ENCODE measurements around the gene OR2M2. TPM values are rescaled to one million over a fixed set of nuclear protein-coding genes. Genes with fewer than 3 reads are reported as not detected.

Gene OR2M2
- total and polyA plus RNA-seq, 2 of the 8 experiments (the other 6 are each of a cell fraction or from before 2014, with no cell fraction given), result not detected

GRCh38 chr1:248187363-248187762, 12.7 kb downstream of the OR2M2 start:
- no peaks in the 10 kb centered on the region for H3K79me2 ChIP-seq (ENCODE audit: control insufficient read depth in 1 of 2, insufficient read depth in 2 of 2, low read length in 2 of 2)
- H3K27me3 ChIP-seq (replicated peaks in 1 of 4; ENCODE audit: control insufficient read depth in 3 of 4, extremely low read depth in 1 of 4, insufficient read depth in 3 of 4, low read length in 3 of 4), result no peaks in the 10 kb centered on the region
- no peak overlapping the region for H2BK12ac ChIP-seq (ENCODE audit: low read depth, low read length)
- H3K27ac ChIP-seq (ENCODE audit: low read depth, low read length), result no peak overlapping the region
- no peak overlapping the region for H3K23ac ChIP-seq (ENCODE audit: insufficient read length)
- no peaks in the 10 kb centered on the region for H4K20me1 ChIP-seq (replicated peaks in 1 of 2; ENCODE audit: control insufficient read depth in 1 of 2, insufficient read depth in 2 of 2, low read length in 2 of 2)
- no peak overlapping the region for H3K4ac ChIP-seq (replicated peaks; ENCODE audit: insufficient read length, low read depth, low read length)
- no peak for DNase-seq (ENCODE audit: low read depth in 1 of 2, low spot score in 2 of 2)
- H3K9me3 ChIP-seq (ENCODE audit: insufficient read depth in 2 of 2, low read depth in 1 of 2, low read length in 1 of 2), result peaks cover 51 to 60% of the 10 kb centered on the region in 2 experiments
- H3K14ac ChIP-seq (ENCODE audit: insufficient read length), result no peak overlapping the region
- no peak overlapping the region for H4K91ac ChIP-seq (replicated peaks; ENCODE audit: insufficient read length, low read length)
- TF ChIP-seq KDM1A (IDR thresholded peaks at IDR 0.05; ENCODE audit: borderline replicate concordance, low read length) (no peak), CHD2 (IDR thresholded peaks at IDR 0.05; ENCODE audit: low read length) (no peak), HDAC6 (IDR thresholded peaks at IDR 0.05; ENCODE audit: low read depth, low read length) (no peak), POU5F1 (IDR thresholded peaks at IDR 0.05; ENCODE audit: low read depth, low read length) (no peak), RXRA (IDR thresholded peaks at IDR 0.05; ENCODE audit: insufficient read depth, low read depth, low read length) (no peak)
- ChIA-PET POLR2A (ENCODE audit: partially characterized antibody) (no interaction called here), CTCF (ENCODE audit: partially characterized antibody) (no interaction called here)
- no peaks in the 10 kb centered on the region for H3K23me2 ChIP-seq (ENCODE audit: low read depth, low read length)
- no peak for FAIRE-seq
- no peak overlapping the region for H3K56ac ChIP-seq (replicated peaks; ENCODE audit: insufficient read length, low read depth, low read length)
- H4K8ac ChIP-seq (ENCODE audit: extremely low read depth, insufficient read depth, low read length), result no peak overlapping the region
- H2BK120ac ChIP-seq (replicated peaks; ENCODE audit: low read depth, low read length), result no peak overlapping the region
- no peaks in the 10 kb centered on the region for H3K36me3 ChIP-seq (ENCODE audit: control insufficient read depth in 2 of 4, insufficient read depth in 4 of 4, low read length in 3 of 4)
- 66% methylated on average over 3 of the region's 3 CpGs; no CpG with 5 or more reads in 1 of the 2 experiments for WGBS, 2 experiments (ENCODE audit: extremely low coverage in 1 of 2, insufficient coverage in 1 of 2, insufficient read length in 1 of 2, insufficient replicate concordance in 2 of 2, low coverage in 1 of 2, low lambda C conversion rate in 2 of 2, missing lambda C conversion rate in 1 of 2)
- H2BK20ac ChIP-seq (ENCODE audit: low read length), result no peak overlapping the region
- H3K9ac ChIP-seq (replicated peaks in 1 of 4; ENCODE audit: extremely low read depth in 1 of 4, low read depth in 3 of 4, low read length in 3 of 4), result no peak overlapping the region
- H3K79me1 ChIP-seq (ENCODE audit: low read depth, low read length), result no peaks in the 10 kb centered on the region
- no peak overlapping the region for H4K5ac ChIP-seq (ENCODE audit: insufficient read length, low read depth, low read length)
- H2BK5ac ChIP-seq (ENCODE audit: low read depth, low read length), result no peak overlapping the region
- no peak overlapping the region for H2AFZ ChIP-seq (ENCODE audit: low read length)
- H2AK5ac ChIP-seq (ENCODE audit: low read depth, low read length), result no peak overlapping the region
- H3K4me1 ChIP-seq (replicated peaks in 1 of 4; ENCODE audit: control insufficient read depth in 3 of 4, insufficient read depth in 4 of 4, low read length in 3 of 4), result no peaks in the 10 kb centered on the region
- H3K18ac ChIP-seq (ENCODE audit: extremely low read depth, low read length), result no peak overlapping the region
- no peak overlapping the region for H3K4me3 ChIP-seq (ENCODE audit: extremely low read depth in 1 of 4, insufficient read depth in 2 of 4, low read depth in 3 of 4, low read length in 4 of 4)
- no peak overlapping the region for H3K4me2 ChIP-seq (ENCODE audit: insufficient read depth in 1 of 2, low read depth in 2 of 2, low read length in 2 of 2)
- no peak overlapping the region for H2BK15ac ChIP-seq (ENCODE audit: low read length)
